WTC11 (cell line): ENCODE data around the gene SIGLEC5. TPM values are rescaled to one million over a fixed set of nuclear protein-coding genes. Genes with fewer than 3 reads are reported as not detected.

Experiments used
- ATAC-seq: fragments of 200-7000 bp; cut with Tn5 transposase; 2 replicates; pipeline ENCODE4 v1.10.0; 2021; ENCODE audit warnings: mild to moderate bottlenecking, moderate library complexity
- CTCF ChIA-PET: fragments of 300-600 bp; sonication (Branson Sonifier 250); formaldehyde crosslinking; loops from one replicate; lab custom pipeline; 2021; ENCODE audit warnings: antibody characterized with exemption; lab: Charles Lee
- POLR2A ChIA-PET: fragments of 350-600 bp; sonication (Branson Sonifier 250); formaldehyde crosslinking; loops from one replicate; lab custom pipeline; 2021; ENCODE audit warnings: antibody characterized with exemption; lab: Charles Lee
- DNase-seq: peaks from one replicate; pipeline ENCODE4 v3.0.0; 2021; ENCODE audit warnings: low spot score
- H3K27ac Mint-ChIP-seq: 2 replicates; pipeline ENCODE4 v1.8.0; 2021; ENCODE audit warnings: mixed read lengths
- H3K27me3 Mint-ChIP-seq: 2 replicates; pipeline ENCODE4 v1.8.0; 2021; ENCODE audit warnings: low read depth, mild to moderate bottlenecking, moderate library complexity, mixed read lengths
- H3K36me3 Mint-ChIP-seq: 2 replicates; pipeline ENCODE4 v1.8.0; 2021; ENCODE audit warnings: mixed read lengths
- H3K4me1 Mint-ChIP-seq: 2 replicates; pipeline ENCODE4 v1.8.0; 2022; ENCODE audit warnings: mixed read lengths
- H3K4me3 Mint-ChIP-seq: 2 replicates; pipeline ENCODE4 v1.8.0; 2021; ENCODE audit warnings: mild to moderate bottlenecking, moderate library complexity, mixed read lengths
- H3K9me3 Mint-ChIP-seq: 2 replicates; pipeline ENCODE4 v1.8.0; 2021; ENCODE audit warnings: mixed read lengths
- CBFB ChIP-seq: sonication (generic); formaldehyde crosslinking; IDR thresholded peaks from 2 replicates; pipeline ENCODE4 v1.8.1; 2022; ENCODE audit warnings: mild to moderate bottlenecking, low read depth, missing genetic modification reagents
- ETV6 ChIP-seq: sonication (generic); formaldehyde crosslinking; IDR thresholded peaks from 2 replicates; pipeline ENCODE4 v1.8.1; 2022; ENCODE audit warnings: mild to moderate bottlenecking, missing genetic modification reagents
- FOXP1 ChIP-seq: sonication (generic); formaldehyde crosslinking; IDR thresholded peaks from 2 replicates; pipeline ENCODE4 v1.8.0; 2022; ENCODE audit warnings: missing genetic modification reagents, mild to moderate bottlenecking, moderate library complexity, borderline replicate concordance
- GABPB1 ChIP-seq: sonication (generic); formaldehyde crosslinking; IDR thresholded peaks from 2 replicates; pipeline ENCODE4 v1.8.1; 2023; ENCODE audit warnings: mild to moderate bottlenecking, missing genetic modification reagents
- OVOL2 ChIP-seq: fragments of 250-450 bp; sonication (Bioruptor Pico); IDR thresholded peaks from 2 replicates; pipeline ENCODE4 v1.9.0; 2021; ENCODE audit warnings: mild to moderate bottlenecking, borderline replicate concordance
- SMAD3 ChIP-seq: sonication (generic); formaldehyde crosslinking; IDR thresholded peaks from 2 replicates; pipeline ENCODE4 v1.8.0; 2022; ENCODE audit warnings: missing genetic modification reagents, mild to moderate bottlenecking, borderline replicate concordance
- SP1 ChIP-seq: sonication (generic); formaldehyde crosslinking; conservative IDR thresholded peaks from 2 replicates; pipeline ENCODE4 v1.8.1; 2022; ENCODE audit warnings: missing genetic modification reagents
- TP53 ChIP-seq: sonication (generic); formaldehyde crosslinking; IDR thresholded peaks from 2 replicates; pipeline ENCODE4 v1.8.1; 2023; ENCODE audit warnings: mild to moderate bottlenecking, missing genetic modification reagents
- ZNF263 ChIP-seq: sonication (generic); formaldehyde crosslinking; IDR thresholded peaks from 2 replicates; pipeline ENCODE4 v1.8.1; 2022; ENCODE audit warnings: low read depth, mild to moderate bottlenecking, moderate library complexity, missing genetic modification reagents
- ZNF671 ChIP-seq: fragments of 250-450 bp; sonication (Bioruptor Pico); IDR thresholded peaks from 2 replicates; pipeline ENCODE4 v1.8.0; 2021; ENCODE audit warnings: mild to moderate bottlenecking
- total RNA-seq: library from RNA; stranded (reverse); gene quantifications from 3 replicates; pipeline ENCODE4 v1.2.3, GENCODE V29; 2021
- TF ChIP-seq, protein P1 (sequence below): sonication (generic); formaldehyde crosslinking; IDR thresholded peaks from 2 replicates; pipeline ENCODE4 v1.8.0; 2022; ENCODE audit warnings: mild to moderate bottlenecking, missing genetic modification reagents
- TF ChIP-seq, protein P2 (sequence below): sonication (generic); formaldehyde crosslinking; IDR thresholded peaks from 2 replicates; pipeline ENCODE4 v1.8.1; 2022; ENCODE audit warnings: missing genetic modification reagents, borderline replicate concordance
- TF ChIP-seq, protein P3 (sequence below): sonication (generic); formaldehyde crosslinking; IDR thresholded peaks from 2 replicates; pipeline ENCODE4 v1.8.0; 2023; ENCODE audit warnings: missing genetic modification reagents, mild to moderate bottlenecking, borderline replicate concordance
- TF ChIP-seq, protein P4 (sequence below): fragments of 250-450 bp; sonication (Bioruptor Pico); IDR thresholded peaks from 2 replicates; pipeline ENCODE4 v1.9.0; 2021; ENCODE audit warnings: moderate library complexity, mild to moderate bottlenecking, inconsistent platforms, borderline replicate concordance
- TF ChIP-seq, protein P5 (sequence below): sonication (generic); formaldehyde crosslinking; IDR thresholded peaks from 2 replicates; pipeline ENCODE4 v1.8.0; 2022; ENCODE audit warnings: missing genetic modification reagents
- TF ChIP-seq, protein P6 (sequence below): fragments of 250-450 bp; sonication (Bioruptor Pico); IDR thresholded peaks from 2 replicates; pipeline ENCODE4 v2.1.2; 2022; ENCODE audit warnings: mild to moderate bottlenecking, moderate library complexity

The SIGLEC5 gene
- total RNA-seq, 1 experiment from 2014 or later, result 0.15 TPM

DNA sequence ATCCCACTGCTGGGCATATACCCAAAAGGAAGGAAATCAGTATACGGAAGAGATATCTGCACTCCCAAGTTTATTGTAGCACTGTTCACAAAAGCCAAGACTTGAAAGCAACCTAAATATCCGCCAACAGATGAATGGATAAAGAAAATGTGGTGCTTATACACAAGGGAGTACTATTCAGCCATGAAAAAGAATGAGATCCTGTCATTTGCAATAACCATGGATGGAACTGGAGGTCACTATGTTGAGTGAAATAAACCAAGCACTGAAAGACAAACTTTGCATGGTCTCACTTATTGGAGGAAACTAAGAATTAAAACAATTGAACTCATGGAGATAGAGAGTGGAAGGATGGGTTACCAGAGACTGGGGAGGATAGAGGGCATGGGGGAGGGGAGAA, 23.0 kb upstream of the SIGLEC5 start:
- POLR2A ChIA-PET, result no interaction called here
- Mint-ChIP-seq H3K4me3 (no peak overlapping the region), H3K36me3 (peaks cover 6% of the 10 kb centered on the region), H3K4me1 (peaks cover 6% of the 10 kb centered on the region), H3K27ac (no peak overlapping the region), H3K9me3 (peaks cover 23% of the 10 kb centered on the region), H3K27me3 (peaks cover 65% of the 10 kb centered on the region)
- ATAC-seq, result no peak
- TF ChIP-seq, protein P1, sequence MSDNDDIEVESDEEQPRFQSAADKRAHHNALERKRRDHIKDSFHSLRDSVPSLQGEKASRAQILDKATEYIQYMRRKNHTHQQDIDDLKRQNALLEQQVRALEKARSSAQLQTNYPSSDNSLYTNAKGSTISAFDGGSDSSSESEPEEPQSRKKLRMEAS (CRISPR knock-in tag), result no peak
- TF ChIP-seq, protein P2, sequence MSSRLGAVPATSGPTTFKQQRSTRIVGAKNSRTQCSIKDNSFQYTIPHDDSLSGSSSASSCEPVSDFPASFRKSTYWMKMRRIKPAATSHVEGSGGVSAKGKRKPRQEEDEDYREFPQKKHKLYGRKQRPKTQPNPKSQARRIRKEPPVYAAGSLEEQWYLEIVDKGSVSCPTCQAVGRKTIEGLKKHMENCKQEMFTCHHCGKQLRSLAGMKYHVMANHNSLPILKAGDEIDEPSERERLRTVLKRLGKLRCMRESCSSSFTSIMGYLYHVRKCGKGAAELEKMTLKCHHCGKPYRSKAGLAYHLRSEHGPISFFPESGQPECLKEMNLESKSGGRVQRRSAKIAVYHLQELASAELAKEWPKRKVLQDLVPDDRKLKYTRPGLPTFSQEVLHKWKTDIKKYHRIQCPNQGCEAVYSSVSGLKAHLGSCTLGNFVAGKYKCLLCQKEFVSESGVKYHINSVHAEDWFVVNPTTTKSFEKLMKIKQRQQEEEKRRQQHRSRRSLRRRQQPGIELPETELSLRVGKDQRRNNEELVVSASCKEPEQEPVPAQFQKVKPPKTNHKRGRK (CRISPR knock-in tag), result no peak
- TF ChIP-seq, protein P3, sequence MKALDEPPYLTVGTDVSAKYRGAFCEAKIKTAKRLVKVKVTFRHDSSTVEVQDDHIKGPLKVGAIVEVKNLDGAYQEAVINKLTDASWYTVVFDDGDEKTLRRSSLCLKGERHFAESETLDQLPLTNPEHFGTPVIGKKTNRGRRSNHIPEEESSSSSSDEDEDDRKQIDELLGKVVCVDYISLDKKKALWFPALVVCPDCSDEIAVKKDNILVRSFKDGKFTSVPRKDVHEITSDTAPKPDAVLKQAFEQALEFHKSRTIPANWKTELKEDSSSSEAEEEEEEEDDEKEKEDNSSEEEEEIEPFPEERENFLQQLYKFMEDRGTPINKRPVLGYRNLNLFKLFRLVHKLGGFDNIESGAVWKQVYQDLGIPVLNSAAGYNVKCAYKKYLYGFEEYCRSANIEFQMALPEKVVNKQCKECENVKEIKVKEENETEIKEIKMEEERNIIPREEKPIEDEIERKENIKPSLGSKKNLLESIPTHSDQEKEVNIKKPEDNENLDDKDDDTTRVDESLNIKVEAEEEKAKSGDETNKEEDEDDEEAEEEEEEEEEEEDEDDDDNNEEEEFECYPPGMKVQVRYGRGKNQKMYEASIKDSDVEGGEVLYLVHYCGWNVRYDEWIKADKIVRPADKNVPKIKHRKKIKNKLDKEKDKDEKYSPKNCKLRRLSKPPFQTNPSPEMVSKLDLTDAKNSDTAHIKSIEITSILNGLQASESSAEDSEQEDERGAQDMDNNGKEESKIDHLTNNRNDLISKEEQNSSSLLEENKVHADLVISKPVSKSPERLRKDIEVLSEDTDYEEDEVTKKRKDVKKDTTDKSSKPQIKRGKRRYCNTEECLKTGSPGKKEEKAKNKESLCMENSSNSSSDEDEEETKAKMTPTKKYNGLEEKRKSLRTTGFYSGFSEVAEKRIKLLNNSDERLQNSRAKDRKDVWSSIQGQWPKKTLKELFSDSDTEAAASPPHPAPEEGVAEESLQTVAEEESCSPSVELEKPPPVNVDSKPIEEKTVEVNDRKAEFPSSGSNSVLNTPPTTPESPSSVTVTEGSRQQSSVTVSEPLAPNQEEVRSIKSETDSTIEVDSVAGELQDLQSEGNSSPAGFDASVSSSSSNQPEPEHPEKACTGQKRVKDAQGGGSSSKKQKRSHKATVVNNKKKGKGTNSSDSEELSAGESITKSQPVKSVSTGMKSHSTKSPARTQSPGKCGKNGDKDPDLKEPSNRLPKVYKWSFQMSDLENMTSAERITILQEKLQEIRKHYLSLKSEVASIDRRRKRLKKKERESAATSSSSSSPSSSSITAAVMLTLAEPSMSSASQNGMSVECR (CRISPR knock-in tag), result no peak
- no peak for DNase-seq
- CTCF ChIA-PET, result interaction anchor here (1.3 kb wide), 1 partner anchor 8 kb away, joined by 4 read pairs; no protein-coding TSS in a partner anchor

DNA sequence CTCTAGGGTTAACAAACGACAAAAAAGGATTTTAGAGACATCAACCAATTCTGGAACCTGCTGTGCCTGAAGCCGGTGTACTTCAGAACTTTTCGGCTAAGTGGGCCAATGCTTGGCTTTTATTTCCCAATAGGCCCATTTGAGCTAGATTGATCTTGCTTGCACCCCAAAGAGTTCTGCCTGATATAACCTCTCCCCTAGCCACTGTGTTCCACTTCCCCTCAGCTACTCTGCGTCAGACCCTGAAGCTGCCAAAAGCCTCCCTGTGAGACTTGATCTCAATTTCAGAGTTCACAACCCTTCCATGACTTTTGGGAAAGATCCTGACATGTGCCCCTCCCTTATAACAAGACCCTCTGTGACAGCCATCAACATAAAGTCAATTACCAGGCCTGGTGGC, 22.1 kb upstream of the SIGLEC5 start:
- no peak for DNase-seq
- Mint-ChIP-seq H3K4me3 (no peak overlapping the region), H3K36me3 (peaks cover 6% of the 10 kb centered on the region), H3K4me1 (peaks cover 6% of the 10 kb centered on the region), H3K9me3 (peaks cover 23% of the 10 kb centered on the region), H3K27me3 (peaks cover 56% of the 10 kb centered on the region), H3K27ac (no peak overlapping the region)
- POLR2A ChIA-PET, result no interaction called here
- no peak for ATAC-seq
- CTCF ChIA-PET, result interaction anchor here (0.7 to 1.3 kb wide), 2 partner anchors 9 to 88 kb away, joined by 3 to 4 read pairs; no protein-coding TSS in a partner anchor
- TF ChIP-seq OVOL2 (no peak), SMAD3 (CRISPR knock-in tag) (no peak)
- TF ChIP-seq, protein P2 (CRISPR knock-in tag), result no peak
- TF ChIP-seq, protein P4, sequence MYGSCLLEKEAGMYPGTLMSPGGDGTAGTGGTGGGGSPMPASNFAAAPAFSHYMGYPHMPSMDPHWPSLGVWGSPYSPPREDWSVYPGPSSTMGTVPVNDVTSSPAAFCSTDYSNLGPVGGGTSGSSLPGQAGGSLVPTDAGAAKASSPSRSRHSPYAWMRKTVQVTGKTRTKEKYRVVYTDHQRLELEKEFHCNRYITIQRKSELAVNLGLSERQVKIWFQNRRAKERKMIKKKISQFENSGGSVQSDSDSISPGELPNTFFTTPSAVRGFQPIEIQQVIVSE (CRISPR knock-in tag), result no peak

DNA sequence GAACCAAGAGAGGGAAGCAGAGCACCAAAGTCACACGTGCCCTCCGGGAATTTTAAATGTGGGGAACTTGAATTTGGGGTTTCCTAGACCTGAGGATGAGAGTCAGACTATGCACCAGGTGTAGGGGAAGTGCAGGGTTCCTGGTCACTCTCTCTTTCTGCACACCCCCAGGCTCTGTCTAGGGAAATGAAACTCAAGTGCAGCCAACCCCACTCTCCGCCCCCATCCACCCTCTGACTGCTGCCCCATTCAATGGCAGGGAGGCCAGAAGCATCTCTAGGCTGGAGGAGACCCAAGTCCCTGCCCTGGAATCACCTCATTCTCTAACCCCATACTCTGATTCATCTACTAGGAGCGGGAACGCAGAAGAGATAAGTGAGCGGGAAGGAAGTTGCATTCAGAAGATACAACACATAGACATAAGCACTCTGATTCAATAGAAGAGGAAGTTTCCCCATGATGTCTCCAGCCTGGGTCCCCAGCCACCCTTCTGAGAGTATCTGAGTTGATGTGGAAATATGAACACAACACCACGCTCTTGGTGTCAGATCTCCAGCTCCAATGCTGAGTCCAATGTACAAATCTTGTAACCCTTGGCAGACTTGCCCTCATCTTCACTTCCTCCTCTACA, 21.1 kb upstream of the SIGLEC5 start:
- Mint-ChIP-seq H3K36me3 (peaks cover 6% of the 10 kb centered on the region), H3K27ac (no peak overlapping the region), H3K27me3 (peaks cover 50% of the 10 kb centered on the region), H3K9me3 (peaks cover 23% of the 10 kb centered on the region), H3K4me1 (no peaks in the 10 kb centered on the region), H3K4me3 (no peak overlapping the region)
- CTCF ChIA-PET, result no interaction called here
- ATAC-seq (no peak), DNase-seq (no peak)
- POLR2A ChIA-PET, result no interaction called here
- TF ChIP-seq SMAD3 (CRISPR knock-in tag) (no peak), TP53 (CRISPR knock-in tag) (no peak), GABPB1 (no peak), FOXP1 (CRISPR knock-in tag) (no peak), ZNF263 (CRISPR knock-in tag) (no peak), CBFB (no peak), ETV6 (CRISPR knock-in tag) (no peak), ZNF671 (no peak), SP1 (CRISPR knock-in tag) (no peak)
- TF ChIP-seq, protein P5, sequence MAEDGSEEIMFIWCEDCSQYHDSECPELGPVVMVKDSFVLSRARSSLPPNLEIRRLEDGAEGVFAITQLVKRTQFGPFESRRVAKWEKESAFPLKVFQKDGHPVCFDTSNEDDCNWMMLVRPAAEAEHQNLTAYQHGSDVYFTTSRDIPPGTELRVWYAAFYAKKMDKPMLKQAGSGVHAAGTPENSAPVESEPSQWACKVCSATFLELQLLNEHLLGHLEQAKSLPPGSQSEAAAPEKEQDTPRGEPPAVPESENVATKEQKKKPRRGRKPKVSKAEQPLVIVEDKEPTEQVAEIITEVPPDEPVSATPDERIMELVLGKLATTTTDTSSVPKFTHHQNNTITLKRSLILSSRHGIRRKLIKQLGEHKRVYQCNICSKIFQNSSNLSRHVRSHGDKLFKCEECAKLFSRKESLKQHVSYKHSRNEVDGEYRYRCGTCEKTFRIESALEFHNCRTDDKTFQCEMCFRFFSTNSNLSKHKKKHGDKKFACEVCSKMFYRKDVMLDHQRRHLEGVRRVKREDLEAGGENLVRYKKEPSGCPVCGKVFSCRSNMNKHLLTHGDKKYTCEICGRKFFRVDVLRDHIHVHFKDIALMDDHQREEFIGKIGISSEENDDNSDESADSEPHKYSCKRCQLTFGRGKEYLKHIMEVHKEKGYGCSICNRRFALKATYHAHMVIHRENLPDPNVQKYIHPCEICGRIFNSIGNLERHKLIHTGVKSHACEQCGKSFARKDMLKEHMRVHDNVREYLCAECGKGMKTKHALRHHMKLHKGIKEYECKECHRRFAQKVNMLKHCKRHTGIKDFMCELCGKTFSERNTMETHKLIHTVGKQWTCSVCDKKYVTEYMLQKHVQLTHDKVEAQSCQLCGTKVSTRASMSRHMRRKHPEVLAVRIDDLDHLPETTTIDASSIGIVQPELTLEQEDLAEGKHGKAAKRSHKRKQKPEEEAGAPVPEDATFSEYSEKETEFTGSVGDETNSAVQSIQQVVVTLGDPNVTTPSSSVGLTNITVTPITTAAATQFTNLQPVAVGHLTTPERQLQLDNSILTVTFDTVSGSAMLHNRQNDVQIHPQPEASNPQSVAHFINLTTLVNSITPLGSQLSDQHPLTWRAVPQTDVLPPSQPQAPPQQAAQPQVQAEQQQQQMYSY (CRISPR knock-in tag), result no peak
- TF ChIP-seq, protein P6, sequence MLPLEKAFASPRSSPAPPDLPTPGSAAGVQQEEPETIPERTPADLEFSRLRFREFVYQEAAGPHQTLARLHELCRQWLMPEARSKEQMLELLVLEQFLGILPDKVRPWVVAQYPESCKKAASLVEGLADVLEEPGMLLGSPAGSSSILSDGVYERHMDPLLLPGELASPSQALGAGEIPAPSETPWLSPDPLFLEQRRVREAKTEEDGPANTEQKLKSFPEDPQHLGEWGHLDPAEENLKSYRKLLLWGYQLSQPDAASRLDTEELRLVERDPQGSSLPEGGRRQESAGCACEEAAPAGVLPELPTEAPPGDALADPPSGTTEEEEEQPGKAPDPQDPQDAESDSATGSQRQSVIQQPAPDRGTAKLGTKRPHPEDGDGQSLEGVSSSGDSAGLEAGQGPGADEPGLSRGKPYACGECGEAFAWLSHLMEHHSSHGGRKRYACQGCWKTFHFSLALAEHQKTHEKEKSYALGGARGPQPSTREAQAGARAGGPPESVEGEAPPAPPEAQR, result no peak
